Stimulated activated CD8-positive, alpha-beta memory T cell treated with anti-CD3 and anti-CD28 coated beads, Interleukin-4, amount 100 ng/mL, for 24 hours (primary cell): ENCODE data around the gene NCKAP1.
"Not testable (repeated sequence)": the region's sequence is repeated elsewhere in the genome, so short reads cannot be mapped to it uniquely, and the experiment has no call there.

Source experiments
- DNase-seq: peaks from one replicate; pipeline ENCODE4 v3.0.0-alpha.2; 2020; ENCODE audit warnings: low read depth

Gene NCKAP1

DNA sequence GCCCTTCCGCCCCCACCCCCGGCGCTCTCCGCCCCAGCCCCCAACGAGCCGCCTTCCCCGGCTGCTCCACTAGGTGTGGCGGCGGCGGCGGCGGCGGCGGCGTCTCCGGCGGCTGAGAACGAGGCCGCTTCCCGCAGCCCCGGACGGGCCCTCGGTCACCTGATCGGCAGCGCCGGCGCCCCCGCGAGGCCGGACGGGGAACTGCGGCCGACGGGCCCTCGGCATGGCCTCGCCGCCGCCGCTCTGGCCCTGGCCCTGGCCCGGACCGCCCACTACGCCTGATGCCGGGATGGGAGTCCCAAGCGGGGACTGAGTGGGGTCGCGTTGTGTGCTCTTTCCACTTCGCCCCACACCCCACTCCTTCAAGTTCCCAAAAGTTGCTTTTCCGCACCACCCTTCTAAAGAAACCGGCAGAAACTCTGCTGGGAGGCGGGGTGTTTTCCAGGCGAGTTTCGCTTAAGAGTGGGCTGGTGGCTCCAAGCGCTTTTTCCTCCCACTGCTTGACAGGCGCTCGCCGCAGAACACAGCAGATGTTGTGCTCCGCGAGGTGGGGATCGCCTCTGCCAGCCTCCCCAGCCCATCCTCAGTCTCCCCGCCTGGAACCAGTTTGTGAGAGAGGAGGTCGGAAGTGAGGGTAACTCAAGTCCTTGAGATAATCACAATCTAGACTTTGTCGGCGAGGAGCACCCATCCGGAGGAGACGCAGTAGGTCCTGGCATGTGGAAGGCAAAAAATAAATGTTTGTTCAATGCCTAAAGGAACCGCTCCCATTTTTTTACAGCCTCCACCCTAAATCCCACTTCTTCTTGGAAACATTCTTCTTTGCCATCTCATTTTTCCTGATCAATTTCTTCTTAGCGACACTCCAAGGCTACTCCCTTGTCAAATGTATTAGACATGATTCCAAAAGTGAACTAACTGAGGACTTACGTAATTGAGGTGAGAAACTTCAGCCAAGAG, at the start of gene NCKAP1:
Gene NCKAP1, minus strand, starts transcription at position 117 of the 960 bp plus-strand sequence. CDS start 358 bp downstream, outside the sequence.
- DNase-seq, result peak; percentile 76

DNA sequence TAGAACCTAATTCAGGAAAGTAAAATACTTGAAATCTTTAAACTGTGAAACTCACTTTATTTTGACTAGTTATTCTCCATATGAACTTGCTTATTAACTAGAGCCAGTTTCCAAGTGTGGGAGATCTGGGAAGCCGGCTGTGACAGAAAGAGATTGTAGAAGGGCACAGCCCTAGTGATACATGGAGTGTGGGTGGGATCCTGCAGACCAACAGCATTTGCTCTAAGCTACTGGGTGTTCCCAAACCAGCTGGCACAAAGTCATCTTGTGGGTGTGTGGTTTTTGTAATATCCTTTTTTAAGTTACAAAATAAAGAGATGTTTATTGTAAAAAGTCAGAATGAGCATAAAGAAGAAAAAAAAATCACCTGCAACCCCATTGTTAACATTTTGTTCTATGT, 43.7 kb upstream of the NCKAP1 start:
- no peak for DNase-seq

DNA sequence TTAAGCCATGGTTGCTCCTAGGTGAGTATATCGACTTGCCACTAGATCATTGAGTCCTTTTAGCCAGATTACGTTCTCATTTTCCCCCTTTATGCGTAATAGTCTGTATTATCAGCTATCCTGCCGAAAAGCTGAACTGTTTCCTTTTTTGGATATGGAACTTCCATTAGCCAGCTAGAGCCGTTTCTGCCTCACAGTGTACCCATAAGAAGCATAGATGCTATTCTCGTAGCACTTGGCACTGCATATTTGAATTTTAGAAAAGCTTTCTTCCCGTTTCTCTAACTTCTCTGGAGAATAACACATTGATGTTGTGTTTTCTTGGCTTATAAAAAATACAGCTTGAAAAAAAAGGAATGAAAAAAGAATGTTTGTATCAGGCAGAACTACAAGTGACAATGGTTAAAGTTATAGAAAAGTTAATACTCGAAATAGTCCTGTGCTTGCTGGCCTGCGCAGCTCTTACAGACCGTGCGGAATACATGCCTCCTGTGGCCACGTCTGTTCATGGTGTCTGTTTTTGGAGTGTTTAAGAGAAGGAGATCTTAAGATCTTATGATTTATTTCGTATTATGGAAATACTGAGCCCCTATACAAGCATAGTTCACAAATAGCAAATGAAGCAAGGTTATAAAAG, 41.0 kb upstream of the NCKAP1 start:
- DNase-seq, result no peak

DNA sequence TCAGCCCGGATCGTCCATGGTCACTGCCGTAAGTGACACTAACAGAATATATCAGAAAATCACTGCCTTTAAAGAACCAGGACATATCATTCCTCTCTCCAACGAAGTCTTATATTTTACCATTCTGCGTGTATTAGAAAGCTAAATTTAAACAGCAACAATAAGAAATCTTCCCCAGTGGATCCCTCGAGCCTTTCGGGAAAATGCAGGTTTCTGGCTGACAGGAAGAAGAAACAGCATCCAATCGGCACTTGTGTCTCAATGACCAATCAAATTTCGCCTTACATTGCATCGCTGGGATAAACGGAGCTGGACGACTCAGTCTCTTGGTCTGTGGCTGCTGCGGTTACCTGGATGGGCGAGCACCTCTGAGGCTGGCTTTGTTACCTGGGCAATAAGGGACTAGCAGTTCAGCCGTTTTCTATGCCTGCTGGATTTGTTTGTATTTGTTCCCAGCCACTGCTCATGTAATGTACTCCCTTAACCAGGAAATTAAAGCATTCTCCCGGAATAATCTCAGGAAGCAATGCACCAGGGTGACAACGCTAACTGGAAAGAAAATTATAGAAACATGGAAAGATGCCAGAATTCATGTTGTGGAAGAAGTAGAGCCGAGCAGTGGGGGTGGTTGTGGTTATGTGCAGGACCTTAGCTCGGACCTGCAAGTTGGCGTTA, 40.3 kb upstream of the NCKAP1 start, which contains the start of gene DUSP19:
Gene DUSP19, plus strand, starts transcription at position 284 of the 675 bp plus-strand sequence. Its CDS starts 187 bp downstream, at position 471.
- peak; percentile 64 for DNase-seq

DNA sequence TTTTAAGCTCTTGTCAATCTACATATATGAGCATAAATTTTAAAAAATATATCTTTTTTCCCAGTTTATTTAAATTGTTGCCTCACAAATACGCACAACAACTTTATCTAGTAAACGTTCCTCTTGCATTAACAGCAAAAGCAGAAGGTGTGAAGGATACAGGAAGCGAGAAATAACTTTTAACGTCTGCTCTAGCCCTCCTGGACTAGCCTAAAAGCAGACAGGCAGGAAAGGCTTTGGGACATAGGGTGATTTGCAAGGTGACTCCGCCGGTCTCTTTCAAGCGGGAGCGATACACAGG, 39.9 kb upstream of the NCKAP1 start:
- no peak for DNase-seq

DNA sequence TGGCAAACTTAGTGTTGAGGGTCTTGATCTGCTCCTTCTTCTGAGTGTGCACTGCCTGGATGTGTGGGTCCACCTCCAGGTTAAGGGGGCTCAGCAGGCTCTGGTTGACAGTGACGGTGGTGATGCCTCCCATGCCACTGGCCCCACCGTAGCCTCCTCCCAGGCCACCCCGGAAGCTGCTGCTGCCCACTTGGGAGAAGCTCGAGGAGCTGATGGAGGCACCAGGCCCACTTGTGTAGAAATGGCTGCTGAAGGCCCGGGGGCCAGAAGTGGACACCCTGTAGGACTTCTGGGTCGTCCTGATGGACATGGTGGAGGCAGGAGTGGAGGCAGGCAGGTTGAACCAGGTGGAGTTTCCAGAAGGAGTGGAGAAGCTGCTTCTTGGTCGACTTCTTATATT, 33.9 kb upstream of the NCKAP1 start:
- no peak for DNase-seq

DNA sequence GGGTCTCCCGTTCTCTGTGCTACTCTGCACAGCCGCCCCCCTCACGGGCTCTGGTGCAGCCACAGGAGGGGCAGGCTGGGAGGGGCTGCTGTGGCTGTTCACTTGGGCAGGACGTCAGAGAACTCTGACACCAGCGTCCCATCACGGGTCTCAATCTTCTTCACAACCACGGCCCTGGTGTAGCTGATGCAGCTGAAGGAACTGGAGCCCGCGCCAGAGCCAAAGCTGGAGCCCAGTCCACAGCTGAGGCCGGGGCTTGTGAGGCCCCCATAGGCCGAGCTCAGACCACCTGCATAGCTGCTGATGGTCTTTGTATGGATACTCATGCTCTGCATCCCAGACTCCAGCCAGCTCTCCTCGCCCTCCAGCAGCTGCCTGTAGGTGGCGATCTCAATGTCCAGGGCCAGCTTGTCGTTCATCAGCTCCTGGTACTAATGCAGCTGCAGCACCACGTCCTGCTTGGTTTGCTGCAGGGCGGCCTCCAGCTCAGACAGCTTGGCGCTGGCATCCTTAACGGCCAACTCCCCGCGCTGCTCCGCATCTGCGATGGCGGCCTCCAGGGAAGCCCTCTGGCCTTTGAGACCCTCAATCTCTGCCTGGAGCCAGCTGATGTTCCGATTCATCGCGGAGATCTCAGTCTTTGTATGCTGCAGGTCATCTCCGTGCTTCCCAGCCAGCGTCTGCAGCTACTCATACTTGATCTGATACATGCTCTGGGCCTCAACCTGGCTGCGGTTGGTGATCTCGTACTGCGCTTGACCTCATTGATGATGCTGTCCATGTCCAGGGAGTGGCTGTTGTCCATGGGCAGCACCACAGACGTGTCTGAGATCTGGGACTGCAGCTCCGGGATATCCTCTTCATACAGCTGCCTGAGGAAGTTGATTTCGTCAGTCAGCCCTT, 32.9 kb upstream of the NCKAP1 start:
- DNase-seq, result no peak

- no peak for DNase-seq
Observed at GRCh38 chr2:183069174-183069573, 30.9 kb upstream of the NCKAP1 start.

DNA sequence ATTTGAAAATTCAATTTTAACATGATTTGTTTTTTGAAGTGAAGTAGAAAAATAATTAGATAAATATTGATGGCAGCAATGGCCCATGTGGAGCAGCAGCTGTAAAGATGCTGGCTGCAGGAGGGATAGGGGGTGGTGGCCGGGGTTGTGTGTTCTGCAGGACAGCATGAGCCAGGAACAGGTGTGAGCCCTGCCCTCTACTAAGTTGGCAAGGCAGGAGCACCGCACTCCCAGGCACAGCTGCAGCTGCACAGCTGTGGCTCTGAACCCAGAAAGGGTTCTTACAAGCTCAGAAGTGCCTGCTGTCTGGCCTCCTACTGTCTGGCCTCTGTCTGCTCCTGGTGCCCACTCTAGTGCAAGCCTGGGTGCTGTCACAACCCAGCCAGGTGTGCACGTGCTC, 30.3 kb upstream of the NCKAP1 start:
- DNase-seq, result no peak

DNA sequence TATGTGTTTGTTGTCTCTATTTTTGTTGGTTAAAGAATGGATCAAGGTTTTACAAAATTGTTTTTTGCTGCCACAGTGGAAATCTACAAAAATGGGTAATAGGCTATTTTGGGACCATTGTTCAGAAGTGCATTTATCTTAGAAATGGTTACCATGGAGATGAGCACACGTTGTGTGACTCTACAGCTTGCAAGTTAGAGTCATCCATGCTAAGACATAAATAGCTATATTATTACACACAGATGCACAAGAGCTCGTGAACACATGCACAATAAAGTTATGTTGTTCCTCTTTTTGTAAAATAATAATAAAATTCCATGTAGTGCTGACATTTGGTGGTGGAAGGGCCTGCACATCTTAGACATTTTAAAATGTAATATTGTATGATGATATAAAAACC, 24.8 kb upstream of the NCKAP1 start:
- DNase-seq, result no peak

DNA sequence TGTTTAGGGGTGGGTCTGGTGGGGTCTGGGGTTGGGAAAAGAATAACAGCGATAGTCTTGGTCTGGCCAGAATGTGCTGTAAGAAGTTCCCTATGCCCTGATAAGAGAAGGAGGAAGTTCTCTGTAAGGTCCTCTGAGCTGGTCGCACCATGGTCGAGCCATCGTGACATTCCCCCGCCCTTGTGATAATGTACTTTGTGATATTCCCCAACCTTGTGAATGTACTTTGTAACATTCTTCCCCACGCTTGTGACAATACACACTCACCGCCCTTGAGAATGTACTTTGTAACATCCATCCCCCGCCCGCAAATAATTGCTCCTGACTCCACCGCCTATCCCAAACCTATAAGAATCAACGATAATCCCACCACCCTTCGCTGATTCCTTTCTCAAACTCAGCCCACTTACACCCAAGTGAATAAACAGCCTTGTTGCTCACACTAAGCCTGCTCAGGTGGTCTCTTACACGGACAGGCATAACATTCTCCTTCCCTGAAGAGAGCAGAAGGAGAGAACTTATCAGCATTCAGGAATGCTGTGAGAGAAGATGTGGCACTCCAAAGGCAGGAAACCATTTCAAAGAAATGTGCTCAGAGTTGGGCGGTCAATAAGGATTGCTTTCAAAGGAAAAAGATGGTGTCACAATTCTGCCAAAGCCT, 22.4 kb upstream of the NCKAP1 start:
- no peak for DNase-seq

GRCh38 chr2:183059561-183059960, 21.3 kb upstream of the NCKAP1 start:
- no peak for DNase-seq

DNA sequence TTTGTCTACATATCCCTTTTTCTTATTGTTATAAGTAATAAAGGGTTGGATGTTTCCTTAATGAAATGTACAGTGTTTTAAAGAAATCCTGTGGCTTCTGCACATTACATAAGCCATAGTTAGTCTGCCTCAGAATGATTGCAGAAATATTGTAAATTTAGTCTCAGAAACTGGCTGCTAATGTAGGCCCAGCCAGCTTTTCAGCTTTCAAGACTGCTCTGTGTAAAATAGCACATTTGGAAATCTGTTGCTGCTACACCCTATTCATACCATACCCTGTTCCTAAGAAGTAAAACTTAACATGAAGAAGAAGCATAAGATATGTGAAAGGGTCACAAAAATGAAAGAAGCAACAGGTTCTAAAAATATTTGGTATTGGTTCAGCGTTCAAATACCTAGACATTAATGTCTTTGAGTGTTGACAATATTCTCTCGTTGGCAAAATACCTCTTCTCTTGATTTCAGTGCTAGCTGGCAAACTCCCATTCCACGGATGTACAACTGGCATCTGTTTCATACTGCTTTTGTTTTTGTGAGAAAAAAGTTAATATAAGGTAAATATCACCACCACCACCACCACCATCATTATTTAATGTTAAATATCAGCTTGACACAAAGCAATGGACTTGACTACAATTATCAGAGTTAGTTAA, 19.2 kb upstream of the NCKAP1 start:
- no peak for DNase-seq

GRCh38 chr2:183049420-183049819, 11.2 kb upstream of the NCKAP1 start:
- no peak for DNase-seq

GRCh38 chr2:183047486-183048125, 9.3 kb upstream of the NCKAP1 start:
- not testable (repeated sequence) for DNase-seq

- DNase-seq, result not testable (repeated sequence)
Observed at GRCh38 chr2:183043580-183043979, 5.3 kb upstream of the NCKAP1 start.

GRCh38 chr2:183040604-183041003, 2.3 kb upstream of the NCKAP1 start:
- no peak for DNase-seq

DNA sequence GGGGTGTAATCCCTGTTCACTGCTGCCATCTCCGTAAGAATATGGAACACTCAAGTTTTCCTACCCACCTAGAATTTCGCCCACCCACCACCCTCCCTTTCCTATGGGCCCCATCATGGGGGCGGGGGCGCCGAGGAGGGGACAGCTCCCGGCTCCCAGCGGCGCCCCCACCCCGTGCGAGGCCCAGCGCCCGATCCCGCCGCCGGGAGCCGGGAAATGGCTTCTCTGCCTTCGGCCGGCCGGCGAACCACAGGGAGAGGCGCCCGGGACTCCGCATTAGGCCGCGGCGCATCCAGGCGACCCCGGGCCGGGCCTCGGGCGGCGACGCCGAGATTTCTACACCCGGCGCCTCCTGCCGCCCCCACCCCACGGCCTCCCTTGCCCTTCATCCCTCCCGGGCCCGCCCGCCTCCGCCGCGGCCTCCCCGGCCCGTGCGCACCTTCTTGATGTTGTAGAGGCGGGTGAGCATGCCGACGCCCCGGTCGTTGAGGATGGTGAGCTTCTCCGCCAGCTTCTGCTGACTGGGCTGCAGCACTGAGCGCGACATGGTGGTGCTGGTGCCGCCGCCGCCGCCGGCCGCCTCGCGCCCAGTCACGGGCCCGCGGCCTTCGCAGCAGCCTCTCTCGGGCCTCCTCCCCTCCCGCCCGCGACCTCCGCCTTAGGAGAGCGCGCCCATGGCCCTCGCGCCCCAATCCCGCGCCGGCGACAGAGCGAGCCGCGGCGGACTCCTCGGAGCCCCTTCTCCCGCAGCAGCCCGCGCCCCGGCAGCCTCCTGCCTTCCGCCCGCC, 510 bp downstream of the NCKAP1 start:
- DNase-seq, result peak; percentile 17

- no peak for DNase-seq
Observed at GRCh38 chr2:183037074-183037552, 1.1 kb downstream of the NCKAP1 start.
